Glutamatergic neuron (in vitro differentiated cells): Measurements from ENCODE around the gene GALNT12. TPM values are rescaled to one million over a fixed set of nuclear protein-coding genes. Genes with fewer than 3 reads are reported as not detected.
A peak's percentile ranks its signal among the peaks of the same experiment; 100 is the strongest.

ENCODE experiments used
- DNase-seq: peaks from one replicate; pipeline ENCODE4 v3.0.0; 2022
- H3K27ac Mint-ChIP-seq: one replicate; pipeline ENCODE4 v1.8.0; 2020; ENCODE audit warnings: mild to moderate bottlenecking, mixed read lengths, inconsistent platforms; ENCODE audit not compliant: unreplicated experiment
- H3K27me3 Mint-ChIP-seq: one replicate; pipeline ENCODE4 v1.8.0; 2020; ENCODE audit warnings: mild to moderate bottlenecking, moderate library complexity, mixed read lengths, inconsistent platforms; ENCODE audit not compliant: unreplicated experiment
- H3K36me3 Mint-ChIP-seq: one replicate; pipeline ENCODE4 v1.8.0; 2020; ENCODE audit warnings: mild to moderate bottlenecking, mixed read lengths, inconsistent platforms; ENCODE audit not compliant: unreplicated experiment
- H3K4me1 Mint-ChIP-seq: one replicate; pipeline ENCODE4 v1.8.0; 2020; ENCODE audit warnings: mild to moderate bottlenecking, low read depth, mixed read lengths, inconsistent platforms; ENCODE audit not compliant: unreplicated experiment
- H3K4me3 Mint-ChIP-seq: one replicate; pipeline ENCODE4 v1.8.0; 2020; ENCODE audit warnings: mild to moderate bottlenecking, mixed read lengths, inconsistent platforms; ENCODE audit not compliant: unreplicated experiment
- H3K9me3 Mint-ChIP-seq: one replicate; pipeline ENCODE4 v1.8.0; 2020; ENCODE audit warnings: mild to moderate bottlenecking, moderate library complexity, mixed read lengths, inconsistent platforms; ENCODE audit not compliant: unreplicated experiment
- total RNA-seq: library from RNA; stranded (reverse); fragmentation: NEBNext Ultra II Directional; extraction: Animal tissue kit (Norgen Biotek cat#: 25700); gene quantifications from one replicate; pipeline ENCODE4 v1.2.1, GENCODE V29; 2021; ENCODE audit not compliant: unreplicated experiment
- TF ChIP-seq, protein P1 (sequence below): fragments of 200-600 bp; sonication (generic); IDR thresholded peaks from one replicate; pipeline ENCODE4 v1.5.0; 2021; ENCODE audit not compliant: partially characterized antibody, unreplicated experiment

GALNT12 gene
- total RNA-seq, 1 donor from 2014 or later: 2.7 TPM

DNA sequence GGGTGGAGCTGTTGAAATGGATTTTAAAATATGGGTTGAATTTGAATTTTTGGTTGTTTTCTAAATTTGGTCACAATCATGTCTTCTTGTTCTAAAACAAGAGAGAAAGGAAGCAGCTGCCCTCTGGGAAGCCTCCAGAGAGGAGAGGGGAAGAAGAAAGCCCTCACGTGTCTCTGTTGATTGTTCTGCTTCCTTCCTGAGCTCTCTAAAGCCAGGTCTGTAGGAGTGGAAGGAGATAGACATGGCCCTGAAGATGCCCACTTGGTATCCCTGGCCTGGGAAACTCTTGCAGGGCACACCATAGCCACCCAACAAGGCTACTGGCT is 59.6 kb downstream of the GALNT12 start:
- Mint-ChIP-seq H3K4me3 (no peak overlapping the region), H3K36me3 (peaks cover 9% of the 10 kb centered on the region), H3K27me3 (peaks cover 2% of the 10 kb centered on the region), H3K9me3 (no peaks in the 10 kb centered on the region), H3K4me1 (no peaks in the 10 kb centered on the region), H3K27ac (no peak overlapping the region)
- DNase-seq: no peak
- TF ChIP-seq, protein P1, sequence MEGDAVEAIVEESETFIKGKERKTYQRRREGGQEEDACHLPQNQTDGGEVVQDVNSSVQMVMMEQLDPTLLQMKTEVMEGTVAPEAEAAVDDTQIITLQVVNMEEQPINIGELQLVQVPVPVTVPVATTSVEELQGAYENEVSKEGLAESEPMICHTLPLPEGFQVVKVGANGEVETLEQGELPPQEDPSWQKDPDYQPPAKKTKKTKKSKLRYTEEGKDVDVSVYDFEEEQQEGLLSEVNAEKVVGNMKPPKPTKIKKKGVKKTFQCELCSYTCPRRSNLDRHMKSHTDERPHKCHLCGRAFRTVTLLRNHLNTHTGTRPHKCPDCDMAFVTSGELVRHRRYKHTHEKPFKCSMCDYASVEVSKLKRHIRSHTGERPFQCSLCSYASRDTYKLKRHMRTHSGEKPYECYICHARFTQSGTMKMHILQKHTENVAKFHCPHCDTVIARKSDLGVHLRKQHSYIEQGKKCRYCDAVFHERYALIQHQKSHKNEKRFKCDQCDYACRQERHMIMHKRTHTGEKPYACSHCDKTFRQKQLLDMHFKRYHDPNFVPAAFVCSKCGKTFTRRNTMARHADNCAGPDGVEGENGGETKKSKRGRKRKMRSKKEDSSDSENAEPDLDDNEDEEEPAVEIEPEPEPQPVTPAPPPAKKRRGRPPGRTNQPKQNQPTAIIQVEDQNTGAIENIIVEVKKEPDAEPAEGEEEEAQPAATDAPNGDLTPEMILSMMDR: no peak

DNA sequence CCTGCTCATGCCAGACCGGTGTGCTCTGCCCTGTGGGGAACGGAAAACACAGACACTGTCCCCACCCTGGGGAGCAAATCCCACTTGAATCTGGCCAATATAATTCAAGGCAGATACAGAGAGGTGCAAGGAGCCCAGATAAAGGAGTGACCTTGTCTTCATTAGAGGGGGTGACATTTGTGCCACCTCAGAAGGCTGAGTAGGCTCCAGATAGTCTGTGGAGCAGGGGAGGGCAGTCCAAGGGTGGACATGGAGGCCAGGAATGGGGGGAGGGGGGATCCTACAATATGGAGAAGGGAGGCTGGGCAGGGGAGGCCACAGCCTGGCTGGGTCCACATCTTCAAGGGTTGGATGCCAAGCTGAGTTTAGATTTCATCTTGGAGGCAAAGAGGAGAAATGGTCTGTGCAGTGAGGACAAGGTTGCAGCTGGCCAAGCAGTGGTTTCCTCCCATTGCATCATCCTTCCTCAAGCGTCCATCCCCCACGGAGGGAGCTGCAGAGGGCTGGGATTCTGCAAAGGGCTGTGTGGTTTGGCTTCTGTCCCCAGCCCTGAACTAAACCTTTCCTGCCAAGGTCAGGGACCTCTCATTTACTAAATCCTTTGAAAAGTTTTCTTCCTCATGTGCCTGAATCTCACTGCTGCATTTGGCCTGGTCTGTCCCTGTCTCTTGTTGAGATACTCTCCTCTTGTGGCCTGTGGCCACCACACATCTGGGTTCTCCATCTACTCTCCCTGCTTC is 60.1 kb downstream of the GALNT12 start:
- Mint-ChIP-seq H3K36me3 (peaks cover 9% of the 10 kb centered on the region), H3K4me3 (no peak overlapping the region), H3K9me3 (no peaks in the 10 kb centered on the region), H3K27ac (peak overlapping the region; percentile 46), H3K4me1 (no peaks in the 10 kb centered on the region), H3K27me3 (peaks cover 2% of the 10 kb centered on the region)
- no peak for DNase-seq
- TF ChIP-seq, protein P1: no peak

DNA sequence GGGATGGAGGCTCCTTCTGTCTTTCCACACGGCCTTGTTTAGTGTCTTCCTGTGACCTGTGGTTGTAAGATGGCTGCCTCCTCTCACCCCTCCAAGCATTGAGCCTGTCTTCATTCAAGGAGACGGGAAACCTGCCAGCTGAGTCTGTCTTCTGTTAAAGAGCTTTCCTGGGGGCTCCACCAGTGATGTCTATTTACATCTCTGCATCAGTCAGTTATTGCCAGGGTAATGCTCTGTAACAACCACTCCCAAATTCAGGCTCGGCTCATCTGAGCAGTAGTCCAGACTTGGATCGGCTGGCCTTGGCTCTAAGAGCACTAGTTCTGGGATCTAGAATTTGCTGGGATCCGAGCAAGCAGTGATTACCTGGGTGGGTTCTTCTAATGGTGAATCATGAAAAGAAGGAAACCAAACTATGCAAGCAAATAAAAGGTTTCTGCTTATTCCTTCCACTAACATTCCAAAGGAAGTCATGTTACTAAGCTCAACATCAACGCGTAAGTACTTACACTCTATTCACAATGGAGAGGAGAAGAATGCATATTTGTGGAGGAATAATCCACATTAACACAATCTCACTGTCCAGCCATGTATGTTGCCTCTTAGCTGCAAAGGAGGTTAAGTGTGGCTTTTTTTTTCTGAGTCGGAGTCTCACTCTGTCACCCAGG is 61.7 kb downstream of the GALNT12 start:
- Mint-ChIP-seq H3K27me3 (peaks cover 2% of the 10 kb centered on the region), H3K9me3 (no peaks in the 10 kb centered on the region), H3K4me1 (no peaks in the 10 kb centered on the region), H3K27ac (no peak overlapping the region), H3K4me3 (no peak overlapping the region), H3K36me3 (peaks cover 9% of the 10 kb centered on the region)
- TF ChIP-seq, protein P1: no peak
- no peak for DNase-seq

DNA sequence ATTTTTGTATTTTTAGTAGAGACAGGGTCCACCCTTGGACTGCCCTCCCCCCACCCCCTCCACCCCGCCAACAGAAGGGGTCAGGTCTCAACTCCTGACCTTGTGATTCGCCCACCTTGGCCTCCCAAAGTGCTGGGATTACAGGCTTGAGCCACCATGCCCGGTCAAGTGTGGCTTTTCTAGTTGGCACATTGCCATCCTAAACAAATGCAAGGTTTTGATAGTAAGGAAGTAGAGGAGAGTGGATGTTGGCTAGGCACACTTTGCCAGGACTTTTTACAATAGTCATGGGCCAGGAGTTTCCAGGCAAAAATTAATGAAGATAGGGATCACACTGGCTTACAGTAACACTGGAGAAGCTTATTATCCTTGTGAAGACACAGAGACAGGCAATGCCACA is 62.4 kb downstream of the GALNT12 start:
- DNase-seq: no peak
- no peak overlapping the region for H3K27ac Mint-ChIP-seq
- peaks cover 9% of the 10 kb centered on the region for H3K36me3 Mint-ChIP-seq
- TF ChIP-seq, protein P1: no peak
- H3K9me3 Mint-ChIP-seq: no peaks in the 10 kb centered on the region
- H3K4me1 Mint-ChIP-seq: no peaks in the 10 kb centered on the region
- H3K4me3 Mint-ChIP-seq: no peak overlapping the region
- peaks cover 2% of the 10 kb centered on the region for H3K27me3 Mint-ChIP-seq
